Keratinocyte (primary cell): ENCODE results near the gene SMG6.

ENCODE experiments used
- EZH2 ChIP-seq: IDR thresholded peaks from one replicate; pipeline ENCODE4 v1.6.1; 2012; ENCODE audit warnings: inconsistent platforms, mild to moderate bottlenecking, low read length, moderate library complexity
- TF ChIP-seq, protein P1 (sequence below), 3 experiments: IDR thresholded peaks in 1 of 3; conservative IDR thresholded peaks in 1 of 3; optimal IDR thresholded peaks in 1 of 3; 2 replicates in 2 of 3; 3 replicates in 1 of 3; pipeline versions ENCODE3 to v1.5.1; 2011; ENCODE audit warnings: low read length in 3 of 3, mild to moderate bottlenecking in 3 of 3, moderate library complexity in 2 of 3, control low read depth in 1 of 3, inconsistent platforms in 1 of 3; ENCODE audit not compliant: insufficient read depth in 2 of 3; ENCODE audit errors: extremely low read depth in 1 of 3

- TF ChIP-seq, protein P1, sequence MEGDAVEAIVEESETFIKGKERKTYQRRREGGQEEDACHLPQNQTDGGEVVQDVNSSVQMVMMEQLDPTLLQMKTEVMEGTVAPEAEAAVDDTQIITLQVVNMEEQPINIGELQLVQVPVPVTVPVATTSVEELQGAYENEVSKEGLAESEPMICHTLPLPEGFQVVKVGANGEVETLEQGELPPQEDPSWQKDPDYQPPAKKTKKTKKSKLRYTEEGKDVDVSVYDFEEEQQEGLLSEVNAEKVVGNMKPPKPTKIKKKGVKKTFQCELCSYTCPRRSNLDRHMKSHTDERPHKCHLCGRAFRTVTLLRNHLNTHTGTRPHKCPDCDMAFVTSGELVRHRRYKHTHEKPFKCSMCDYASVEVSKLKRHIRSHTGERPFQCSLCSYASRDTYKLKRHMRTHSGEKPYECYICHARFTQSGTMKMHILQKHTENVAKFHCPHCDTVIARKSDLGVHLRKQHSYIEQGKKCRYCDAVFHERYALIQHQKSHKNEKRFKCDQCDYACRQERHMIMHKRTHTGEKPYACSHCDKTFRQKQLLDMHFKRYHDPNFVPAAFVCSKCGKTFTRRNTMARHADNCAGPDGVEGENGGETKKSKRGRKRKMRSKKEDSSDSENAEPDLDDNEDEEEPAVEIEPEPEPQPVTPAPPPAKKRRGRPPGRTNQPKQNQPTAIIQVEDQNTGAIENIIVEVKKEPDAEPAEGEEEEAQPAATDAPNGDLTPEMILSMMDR (optimal IDR thresholded peaks at IDR 0.05 in 1 of 3, IDR thresholded peaks at IDR 0.05 in 1 of 3, conservative IDR thresholded peaks at IDR 0.05 in 1 of 3; ENCODE audit: extremely low read depth in 1 of 3, insufficient read depth in 2 of 3, low read length in 3 of 3): no peak
- no peak for TF ChIP-seq EZH2
These were observed 280.8 kb downstream of the SMG6 start for GRCh38 chr17:2022647-2023240.
